T follicular helper cell (primary cell): ENCODE measurements around the gene TFF1.

Experiments
- DNase-seq: peaks from one replicate; pipeline ENCODE4 v3.0.0-alpha.2; 2020; ENCODE audit warnings: low read depth

TFF1 gene

GRCh38 chr21:42317826-42318746, 48.2 kb downstream of the TFF1 start:
- DNase-seq, result no peak

- no peak for DNase-seq
These were observed 49.0 kb downstream of the TFF1 start for GRCh38 chr21:42317341-42317741.

DNA sequence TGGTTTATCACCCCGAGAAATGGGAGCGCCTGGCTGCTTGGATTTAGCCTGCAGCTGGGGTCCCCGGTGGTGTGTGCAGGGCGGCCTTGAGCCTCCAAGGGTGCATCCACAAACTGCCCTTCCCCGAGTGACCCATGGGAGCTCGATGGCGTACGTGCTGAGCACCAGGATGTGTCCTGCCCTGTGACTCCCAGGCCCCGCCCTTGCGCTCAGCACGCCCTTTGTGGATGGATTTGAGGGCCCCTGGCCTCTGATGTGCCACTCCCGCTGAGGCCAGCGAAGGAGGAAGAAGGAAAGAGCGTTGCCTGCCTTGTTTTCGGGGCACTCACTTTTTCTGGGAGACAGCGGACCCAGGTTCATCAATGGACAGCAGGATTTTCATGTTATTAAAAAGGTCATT, 49.4 kb downstream of the TFF1 start:
- DNase-seq, result no peak

DNA sequence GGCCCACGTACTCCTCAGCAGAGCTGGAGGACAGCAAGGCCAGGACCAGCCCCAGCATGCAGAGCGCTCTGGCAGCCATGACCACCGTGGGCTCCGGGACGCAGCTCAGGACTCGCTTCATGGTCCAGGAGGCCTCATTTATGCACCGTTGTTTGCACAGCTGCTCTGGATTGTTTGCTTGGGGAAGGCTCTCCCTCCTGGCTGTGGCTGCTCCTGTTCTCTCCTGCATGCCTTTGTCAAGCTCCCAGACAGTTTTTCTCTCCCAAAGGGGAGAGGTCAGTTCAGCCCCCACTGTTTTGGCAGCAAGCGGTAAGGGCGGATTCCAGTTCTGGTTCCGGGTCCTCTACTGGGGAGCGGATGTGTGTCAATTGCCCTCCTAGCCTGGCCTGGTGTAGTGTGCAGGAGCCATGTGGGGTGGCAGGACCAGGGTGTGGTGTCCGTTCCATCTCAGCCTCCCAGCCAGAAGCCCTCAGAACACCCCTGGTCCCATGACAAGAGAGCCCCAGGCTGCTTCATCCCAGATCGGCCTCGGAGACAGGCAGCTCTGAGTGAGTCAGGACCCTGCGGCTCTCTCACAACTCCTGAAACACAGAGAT, 50.9 kb downstream of the TFF1 start, which contains the start of gene TFF3:
Gene TFF3 (minus strand): TSS at position 114 of the 596 bp plus-strand sequence. CDS start 35 bp downstream, at position 79.
- DNase-seq, result no peak

GRCh38 chr21:42314616-42315295, 51.6 kb downstream of the TFF1 start:
- DNase-seq, result no peak

DNA sequence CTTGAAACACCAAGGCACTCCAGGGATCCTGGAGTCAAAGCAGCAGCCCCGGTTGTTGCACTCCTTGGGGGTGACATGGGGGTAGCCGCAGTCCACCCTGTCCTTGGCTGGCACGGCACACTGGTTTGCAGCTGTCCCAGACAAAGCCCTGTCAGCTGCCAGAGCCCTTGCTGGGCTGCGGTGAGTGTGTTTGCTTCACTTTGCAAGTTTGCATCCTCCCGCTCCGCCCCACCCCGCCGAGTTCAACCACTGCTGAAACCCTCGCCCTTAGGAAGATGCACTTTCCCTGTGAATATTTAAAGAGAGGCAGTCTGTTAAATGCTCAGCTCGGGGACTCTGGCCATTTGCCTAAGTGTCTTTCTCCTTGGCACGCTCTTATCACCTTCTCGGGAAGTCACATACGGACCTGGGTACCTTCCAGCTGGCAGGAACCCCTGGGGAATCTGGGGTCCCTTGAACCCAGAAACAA, 52.8 kb downstream of the TFF1 start:
- no peak for DNase-seq

GRCh38 chr21:42312626-42313104, 53.7 kb downstream of the TFF1 start:
- DNase-seq, result no peak
